Astrocyte (in vitro differentiated cells and primary cell): ENCODE data around the gene NCBP2L. TPM values are rescaled to one million over a fixed set of nuclear protein-coding genes. Genes with fewer than 3 reads are reported as not detected.

ENCODE experiments used
- DNase-seq: peaks from one replicate; pipeline ENCODE4 v3.0.0-alpha.2; 2010; ENCODE audit warnings: low read depth
- FAIRE-seq: peaks from 2 replicates; lab custom pipeline; 2011; peaks lifted over from hg19 to GRCh38; lab: Jason Lieb, UNC
- H2AFZ ChIP-seq: 2 replicates; pipeline ENCODE4 v1.6.0; 2012; ENCODE audit warnings: low read depth, low read length, inconsistent platforms
- H3K27ac ChIP-seq: 2 replicates; pipeline ENCODE4 v1.5.1; 2011; ENCODE audit warnings: low read depth, low read length, inconsistent platforms
- H3K27me3 ChIP-seq: 2 replicates; pipeline ENCODE4 v1.6.0; 2011; ENCODE audit warnings: low read length, inconsistent platforms; ENCODE audit not compliant: insufficient read depth
- H3K36me3 ChIP-seq: 2 replicates; pipeline ENCODE4 v1.5.1; 2011; ENCODE audit warnings: low read length, inconsistent platforms; ENCODE audit not compliant: insufficient read depth
- H3K4me1 ChIP-seq: 2 replicates; pipeline ENCODE4 v1.5.1; 2011; ENCODE audit warnings: low read length, inconsistent platforms; ENCODE audit not compliant: insufficient read depth
- H3K4me2 ChIP-seq: 2 replicates; pipeline ENCODE4 v1.6.0; 2012; ENCODE audit warnings: low read length, inconsistent platforms
- H3K4me3 ChIP-seq: 2 replicates; pipeline ENCODE4 v1.5.1; 2011; ENCODE audit warnings: low read depth, mild to moderate bottlenecking, low read length, inconsistent platforms; ENCODE audit not compliant: insufficient read depth
- H3K79me2 ChIP-seq: 2 replicates; pipeline ENCODE4 v1.6.0; 2012; ENCODE audit warnings: mild to moderate bottlenecking, low read length, inconsistent platforms; ENCODE audit not compliant: insufficient read depth
- H3K9ac ChIP-seq: 2 replicates; pipeline ENCODE4 v1.6.0; 2012; ENCODE audit warnings: mild to moderate bottlenecking, low read length, inconsistent platforms
- H3K9me3 ChIP-seq: 2 replicates; pipeline ENCODE4 v1.5.1; 2012; ENCODE audit warnings: low read depth, mild to moderate bottlenecking, low read length, inconsistent platforms; ENCODE audit not compliant: insufficient read depth
- H4K20me1 ChIP-seq: 2 replicates; pipeline ENCODE4 v1.6.0; 2012; ENCODE audit warnings: low read length, inconsistent platforms; ENCODE audit not compliant: insufficient read depth
- H3K27ac Mint-ChIP-seq: one replicate; pipeline ENCODE4 v1.8.0; 2021; ENCODE audit warnings: mild to moderate bottlenecking, mixed read lengths; ENCODE audit not compliant: unreplicated experiment
- H3K27me3 Mint-ChIP-seq: one replicate; pipeline ENCODE4 v1.8.0; 2021; ENCODE audit warnings: low read depth, mixed read lengths; ENCODE audit not compliant: unreplicated experiment
- H3K36me3 Mint-ChIP-seq: one replicate; pipeline ENCODE4 v1.8.0; 2021; ENCODE audit warnings: low read depth, mixed read lengths; ENCODE audit not compliant: unreplicated experiment
- H3K4me1 Mint-ChIP-seq: one replicate; pipeline ENCODE4 v1.8.0; 2021; ENCODE audit warnings: low read depth, mixed read lengths; ENCODE audit not compliant: unreplicated experiment
- H3K4me3 Mint-ChIP-seq: one replicate; pipeline ENCODE4 v1.8.0; 2021; ENCODE audit warnings: mild to moderate bottlenecking, moderate library complexity, mixed read lengths; ENCODE audit not compliant: unreplicated experiment
- H3K9me3 Mint-ChIP-seq: one replicate; pipeline ENCODE4 v1.8.0; 2021; ENCODE audit warnings: mild to moderate bottlenecking, mixed read lengths; ENCODE audit not compliant: unreplicated experiment
- CTCF ChIP-seq: IDR thresholded peaks from 2 replicates; pipeline ENCODE4 v1.5.1; 2011; ENCODE audit warnings: low read depth, mild to moderate bottlenecking, inconsistent platforms, low read length, moderate library complexity; ENCODE audit not compliant: insufficient read depth
- EZH2 ChIP-seq: IDR thresholded peaks from 2 replicates; pipeline ENCODE4 v1.6.1; 2012; ENCODE audit warnings: mild to moderate bottlenecking, low read length, inconsistent platforms; ENCODE audit not compliant: insufficient read depth
- total RNA-seq: library from RNA; stranded (reverse); gene quantifications from 2 replicates; pipeline ENCODE4 v1.2.1, GENCODE V29; 2021

Gene NCBP2L
- total RNA-seq, 1 donor from 2014 or later, result not detected

- no peak for FAIRE-seq
- H3K9ac ChIP-seq, result no peak overlapping the region
- no peak overlapping the region for H3K27ac Mint-ChIP-seq
- no peak overlapping the region for H3K4me2 ChIP-seq
- no peak overlapping the region for H3K4me3 Mint-ChIP-seq
- H3K36me3 Mint-ChIP-seq, result peaks cover 3% of the 10 kb centered on the region
- H3K9me3 ChIP-seq, result no peaks in the 10 kb centered on the region
- no peaks in the 10 kb centered on the region for H3K4me1 ChIP-seq
- no peaks in the 10 kb centered on the region for H3K27me3 Mint-ChIP-seq
- H3K27ac ChIP-seq, result no peak overlapping the region
- no peaks in the 10 kb centered on the region for H3K4me1 Mint-ChIP-seq
- no peaks in the 10 kb centered on the region for H3K36me3 ChIP-seq
- H3K79me2 ChIP-seq, result no peaks in the 10 kb centered on the region
- no peak overlapping the region for H2AFZ ChIP-seq
- no peak for DNase-seq
- no peaks in the 10 kb centered on the region for H3K9me3 Mint-ChIP-seq
- TF ChIP-seq CTCF (no peak), EZH2 (no peak)
- no peaks in the 10 kb centered on the region for H3K27me3 ChIP-seq
- no peak overlapping the region for H3K4me3 ChIP-seq
- H4K20me1 ChIP-seq, result no peaks in the 10 kb centered on the region
Observed at GRCh38 chrX:107842715-107843400, 65.3 kb downstream of the NCBP2L start.

Other genes with a start within 250 kb of the NCBP2L start
- gene PRPS1, start 149.2 kb upstream of the NCBP2L start, total RNA-seq, result 155 and 161 TPM in 2 replicates
- gene TSC22D3, start 1.9 kb upstream of the NCBP2L start, total RNA-seq, result 30.7 and 35.4 TPM in 2 replicates
- 11.1 and 12.9 TPM in 2 replicates for gene MID2, start 48.1 kb downstream of the NCBP2L start, total RNA-seq
- gene TEX13B, start 204.6 kb downstream of the NCBP2L start, total RNA-seq, result not detected in 2 replicates